Stimulated activated naive CD4-positive, alpha-beta T cell treated with Interleukin-2 at 50 U/mL for 16 hours (primary cell): Measurements from ENCODE around the gene USP5.
"Not testable (repeated sequence)": the region's sequence is repeated elsewhere in the genome, so short reads cannot be mapped to it uniquely, and the experiment has no call there.

ENCODE experiments used
- DNase-seq: peaks from one replicate; lab custom pipeline; 2025; lab: John Stamatoyannopoulos, UW

USP5 gene

GRCh38 chr12:6886206-6886999, 34.5 kb downstream of the USP5 start:
- DNase-seq: not testable (repeated sequence)

GRCh38 chr12:6887460-6887859, 35.5 kb downstream of the USP5 start:
- no peak for DNase-seq

GRCh38 chr12:6888360-6888759, 36.4 kb downstream of the USP5 start:
- DNase-seq: no peak

- DNase-seq: not testable (repeated sequence)
Measured at GRCh38 chr12:6888794-6889193, 36.8 kb downstream of the USP5 start.

- DNase-seq: not testable (repeated sequence)
Measured at GRCh38 chr12:6889775-6890573, 38.0 kb downstream of the USP5 start.

- peak; percentile 98 for DNase-seq
Measured at GRCh38 chr12:6890789-6891645, 39.1 kb downstream of the USP5 start.

GRCh38 chr12:6891646-6892001, 39.7 kb downstream of the USP5 start:
- no peak for DNase-seq

GRCh38 chr12:6892683-6893082, 40.7 kb downstream of the USP5 start:
- not testable (repeated sequence) for DNase-seq

- no peak for DNase-seq
Measured at GRCh38 chr12:6894321-6894720, 42.4 kb downstream of the USP5 start.

- no peak for DNase-seq
Measured at GRCh38 chr12:6896846-6897435, 45.0 kb downstream of the USP5 start.

- no peak for DNase-seq
Measured at GRCh38 chr12:6899427-6899826, 47.5 kb downstream of the USP5 start.

GRCh38 chr12:6899837-6900519, 48.0 kb downstream of the USP5 start:
- peak; percentile 22 for DNase-seq

GRCh38 chr12:6902448-6902847, 50.5 kb downstream of the USP5 start:
- DNase-seq: no peak

- DNase-seq: no peak
Measured at GRCh38 chr12:6903722-6904121, 51.8 kb downstream of the USP5 start.

GRCh38 chr12:6904280-6905276, 52.6 kb downstream of the USP5 start, which contains the start of gene LRRC23:
Gene LRRC23 (plus strand): TSS chr12:6904822. CDS start chr12:6905634, 812 bp downstream.
- DNase-seq: peak; percentile 97

GRCh38 chr12:6905414-6906040, 53.6 kb downstream of the USP5 start:
- no peak for DNase-seq

GRCh38 chr12:6908141-6908540, 56.2 kb downstream of the USP5 start:
- not testable (repeated sequence) for DNase-seq

- DNase-seq: no peak
Measured at GRCh38 chr12:6909421-6910145, 57.6 kb downstream of the USP5 start.
